NOMO-1 treated with DMSO at 0.1 percent for 48 hours (cell line): ENCODE measurements around the gene EPYC.
"Not testable (repeated sequence)": the region's sequence is repeated elsewhere in the genome, so short reads cannot be mapped to it uniquely, and the experiment has no call there.

ENCODE experiments used
- DNase-seq: peaks from one replicate; lab custom pipeline; 2025; ENCODE audit not compliant: unreplicated experiment; lab: John Stamatoyannopoulos, UW

Gene EPYC

DNA sequence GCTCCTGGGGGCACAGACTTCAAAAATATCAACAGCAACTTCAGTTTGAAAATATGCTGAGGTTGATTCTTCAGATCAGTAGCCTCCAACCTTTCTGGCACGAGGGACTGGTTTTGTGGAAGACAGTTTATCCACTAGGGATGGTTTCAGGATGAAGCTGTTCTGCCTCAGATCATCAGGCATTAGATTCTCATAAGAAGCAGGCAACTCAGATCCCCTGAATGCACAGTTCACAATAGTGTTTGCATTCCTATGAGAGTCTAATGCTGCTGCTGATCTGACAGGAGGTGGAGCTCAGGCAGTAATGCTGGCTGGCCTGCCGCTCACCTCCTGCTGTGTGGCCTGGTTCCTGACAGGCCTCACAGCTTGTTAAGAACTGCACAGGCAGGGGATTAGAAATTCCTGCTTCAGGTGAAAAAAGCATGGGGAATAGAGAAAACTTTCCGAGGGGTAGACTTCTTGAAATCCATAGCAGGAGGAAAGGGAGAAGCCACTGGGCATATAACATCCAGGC, 12.8 kb downstream of the EPYC start:
- DNase-seq, result no peak

- no peak for DNase-seq
Observed at GRCh38 chr12:90990611-90991010, 14.2 kb downstream of the EPYC start.

DNA sequence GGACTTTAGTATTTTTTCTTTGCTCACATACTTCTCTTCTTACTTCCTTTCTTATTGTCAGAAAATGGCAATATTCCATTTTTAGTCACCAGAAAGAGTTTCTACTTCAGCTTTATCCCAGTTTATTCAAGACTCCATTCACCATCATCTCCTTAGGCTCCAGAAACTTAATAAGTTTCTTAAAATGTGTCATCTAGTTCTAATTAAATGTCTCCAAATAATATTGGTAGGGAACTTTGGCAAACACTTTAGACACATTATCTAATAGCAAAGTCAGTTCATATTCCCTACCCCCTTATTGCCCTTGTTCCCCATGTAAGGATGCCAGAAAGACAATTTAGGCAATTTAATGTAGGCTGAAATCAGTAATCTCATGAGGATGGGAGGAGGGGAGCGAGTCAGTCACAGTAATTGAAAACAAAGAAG, 15.1 kb downstream of the EPYC start:
- no peak for DNase-seq

GRCh38 chr12:90987520-90987919, 17.3 kb downstream of the EPYC start:
- no peak for DNase-seq

DNA sequence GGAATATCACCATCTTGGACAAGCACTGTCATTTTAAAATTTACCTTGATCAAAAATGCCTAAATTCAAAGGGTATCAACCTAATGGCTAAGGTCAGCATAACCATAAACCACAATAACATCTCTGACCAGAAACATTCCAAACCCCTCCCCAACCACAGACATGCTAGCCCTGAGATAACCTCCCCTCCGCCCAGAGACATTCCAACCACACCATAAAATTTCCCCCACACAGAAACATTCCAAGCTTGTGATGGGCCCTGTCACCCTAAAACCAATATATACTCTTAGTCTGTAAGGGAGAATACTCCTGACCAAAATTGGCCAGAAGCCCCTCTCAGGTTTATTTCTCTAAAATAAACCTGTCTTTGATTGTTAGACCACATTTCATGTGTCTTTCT, 17.7 kb downstream of the EPYC start:
- DNase-seq, result no peak

- DNase-seq, result not testable (repeated sequence)
Observed at GRCh38 chr12:90985331-90985730, 19.4 kb downstream of the EPYC start.

DNA sequence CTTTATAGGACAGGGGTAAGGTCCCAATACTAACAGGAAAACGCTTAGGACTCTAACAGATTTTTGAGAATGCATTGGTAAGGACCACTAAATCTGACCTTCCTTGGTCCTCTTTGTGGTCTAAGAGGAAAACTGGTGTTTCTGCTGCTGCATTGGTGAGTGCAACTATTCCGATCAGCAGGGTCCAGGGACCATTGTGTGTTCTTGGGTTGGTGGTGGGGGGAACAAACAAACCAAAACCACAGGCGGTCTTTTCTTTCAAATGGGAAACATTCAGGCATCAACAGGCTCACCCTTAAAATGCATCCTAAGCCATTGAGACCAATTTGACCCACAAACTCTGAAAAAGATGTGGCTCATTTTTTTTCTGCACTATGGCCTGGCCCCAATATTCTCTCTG, 20.7 kb downstream of the EPYC start:
- no peak for DNase-seq

GRCh38 chr12:90982170-90982569, 22.6 kb downstream of the EPYC start:
- DNase-seq, result no peak

GRCh38 chr12:90979951-90980350, 24.8 kb downstream of the EPYC start:
- DNase-seq, result no peak

GRCh38 chr12:90979019-90979418, 25.8 kb downstream of the EPYC start:
- no peak for DNase-seq

DNA sequence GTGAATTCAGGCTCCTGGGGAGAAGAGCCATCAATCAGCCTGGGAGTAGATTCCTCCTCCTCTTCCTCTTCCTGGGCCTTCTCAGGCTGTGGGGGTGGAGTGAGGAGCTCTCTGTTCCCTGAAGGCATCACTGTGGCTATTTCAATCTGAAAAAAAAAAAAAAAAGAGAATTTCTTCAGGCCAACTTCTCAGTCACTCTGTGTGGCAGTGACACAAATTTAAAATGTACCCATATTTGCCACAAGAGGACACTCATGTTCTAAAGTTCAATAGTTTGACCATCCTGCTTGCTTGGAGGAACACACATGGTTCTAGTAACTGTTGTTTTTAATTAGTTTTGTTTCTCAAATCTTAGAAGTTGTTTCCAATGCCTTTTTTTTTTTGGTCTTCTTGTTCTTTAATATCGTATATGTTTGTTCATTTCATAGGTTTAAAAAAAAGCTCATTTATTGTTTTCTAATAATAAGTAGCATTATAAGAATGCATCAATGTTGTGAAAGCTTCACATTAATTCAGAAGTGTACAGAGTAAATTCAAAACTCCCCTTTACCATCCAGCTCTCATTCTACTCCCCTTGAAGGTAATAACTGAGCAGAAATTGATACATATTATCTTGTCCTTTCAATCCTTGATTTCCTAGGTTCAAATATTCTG, 26.5 kb downstream of the EPYC start:
- DNase-seq, result peak; percentile 40

- DNase-seq, result no peak
Observed at GRCh38 chr12:90977224-90977623, 27.5 kb downstream of the EPYC start.

DNA sequence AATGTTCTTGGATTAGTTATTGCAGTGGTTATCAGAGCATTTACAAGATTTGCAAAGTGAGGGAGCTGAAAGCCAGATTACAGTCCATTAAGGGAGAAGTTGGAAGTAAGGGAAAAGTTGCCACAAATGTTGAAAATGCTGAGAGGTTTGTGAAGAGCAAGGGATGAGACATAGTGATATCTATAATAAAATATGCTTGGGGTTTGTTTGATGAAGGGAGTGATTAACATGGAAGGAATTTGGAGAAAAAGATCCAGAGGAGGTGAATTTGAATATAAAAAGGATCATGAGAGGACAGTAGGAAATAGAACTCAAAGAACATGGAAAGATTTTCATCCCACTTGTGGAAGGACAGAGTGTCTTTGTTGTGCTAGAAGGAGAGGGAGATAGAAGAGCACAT, 30.5 kb downstream of the EPYC start:
- no peak for DNase-seq

DNA sequence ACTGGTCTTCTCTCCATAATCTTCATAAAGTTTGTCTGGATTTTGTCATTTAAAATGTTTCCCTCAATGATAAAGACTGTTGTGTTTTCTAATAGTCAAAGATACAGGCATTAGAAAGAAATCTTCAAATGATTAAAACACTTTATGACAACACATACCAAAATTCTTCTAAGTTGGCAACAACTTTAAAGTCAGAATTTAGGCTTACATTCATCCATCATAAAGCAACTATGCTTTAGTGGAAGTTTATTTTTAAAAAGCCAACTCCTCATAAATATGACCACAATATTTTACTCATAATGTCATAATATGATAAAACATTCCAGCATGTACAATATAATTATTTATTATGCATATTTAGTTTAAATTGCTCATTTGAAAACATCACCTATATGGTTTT, 32.5 kb downstream of the EPYC start:
- no peak for DNase-seq

GRCh38 chr12:90970911-90971310, 33.9 kb downstream of the EPYC start:
- no peak for DNase-seq

DNA sequence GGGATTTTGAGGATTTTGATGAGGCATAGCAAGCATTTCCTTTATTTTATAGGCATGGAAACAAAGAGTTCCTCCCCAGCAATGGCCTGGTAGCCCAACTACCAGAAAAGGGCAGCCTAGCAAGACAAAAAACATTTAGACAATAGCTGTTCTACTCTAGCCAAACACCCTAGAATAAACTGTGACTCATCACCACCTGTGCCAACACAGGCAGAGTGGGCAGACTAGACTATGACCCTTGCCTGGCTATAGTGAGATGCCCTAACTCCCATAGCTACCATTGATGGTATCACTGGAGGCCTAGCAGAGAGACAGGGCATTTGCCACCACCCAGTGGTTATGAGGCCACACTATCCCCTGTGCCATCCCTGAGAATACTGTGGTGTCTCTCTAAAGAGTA, 34.3 kb downstream of the EPYC start:
- no peak for DNase-seq

GRCh38 chr12:90969851-90970250, 34.9 kb downstream of the EPYC start:
- no peak for DNase-seq

DNA sequence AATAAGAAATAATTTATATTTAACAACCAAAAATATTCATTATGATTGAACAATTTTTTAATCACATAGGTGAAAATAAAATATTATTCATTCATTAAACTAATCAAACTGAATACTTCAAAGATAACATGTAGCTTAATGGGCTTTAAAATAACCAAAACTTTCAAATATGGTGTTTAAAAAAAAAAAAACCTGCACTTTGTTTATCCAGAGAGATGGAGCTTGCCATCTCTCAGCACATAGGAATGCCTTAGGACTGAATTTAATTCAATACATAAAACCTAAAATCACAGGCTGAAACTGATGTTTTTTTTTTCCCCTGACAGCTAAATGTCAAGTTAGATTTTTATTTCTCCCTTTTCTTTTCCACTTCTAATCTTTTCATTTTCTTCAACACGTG, 35.4 kb downstream of the EPYC start:
- DNase-seq, result no peak

GRCh38 chr12:90965204-90965603, 39.6 kb downstream of the EPYC start:
- peak; percentile 63 for DNase-seq

- DNase-seq, result no peak
Observed at GRCh38 chr12:90964616-90965015, 40.2 kb downstream of the EPYC start.

GRCh38 chr12:90963946-90964345, 40.8 kb downstream of the EPYC start:
- no peak for DNase-seq

- DNase-seq, result no peak
Observed at GRCh38 chr12:90961154-90961553, 43.6 kb downstream of the EPYC start.

- peak; percentile 11 for DNase-seq
Observed at GRCh38 chr12:90959538-90960139, 45.1 kb downstream of the EPYC start.
